DOHH2 (cell line): ENCODE data around the gene CACNB1.

Experiments
- H3F3A ChIP-seq: fragments of 200-600 bp; sonication (generic), shearing (Covaris generic); 2 replicates; pipeline ENCODE4 v1.6.0; 2016; ENCODE audit warnings: antibody characterized with exemption, mild to moderate bottlenecking; ENCODE audit not compliant: control insufficient read depth, insufficient read depth
- H3K27ac ChIP-seq: fragments of 200-600 bp; sonication (generic); 2 replicates; pipeline ENCODE4 v1.5.1; 2014; ENCODE audit warnings: low read depth, mild to moderate bottlenecking, low read length, moderate library complexity
- H3K27me3 ChIP-seq: fragments of 200-600 bp; sonication (generic); 2 replicates; pipeline ENCODE4 v1.6.1; 2014; ENCODE audit warnings: mild to moderate bottlenecking, low read length, mixed read lengths; ENCODE audit not compliant: control insufficient read depth
- H3K36me3 ChIP-seq: fragments of 200-600 bp; sonication (generic); 2 replicates; pipeline ENCODE4 v1.6.1; 2014; ENCODE audit warnings: mild to moderate bottlenecking, low read length, moderate library complexity, mixed read lengths; ENCODE audit not compliant: control insufficient read depth
- H3K4me1 ChIP-seq: fragments of 200-600 bp; sonication (generic); 2 replicates; pipeline ENCODE4 v1.6.1; 2014; ENCODE audit warnings: mild to moderate bottlenecking, low read length, mixed read lengths; ENCODE audit not compliant: control insufficient read depth
- H3K4me2 ChIP-seq: fragments of 200-600 bp; sonication (generic); 2 replicates; pipeline ENCODE4 v1.6.0; 2014; ENCODE audit warnings: mild to moderate bottlenecking, low read length, moderate library complexity
- H3K4me3 ChIP-seq: fragments of 200-600 bp; sonication (generic); 2 replicates; pipeline ENCODE4 v1.5.1; 2014; ENCODE audit warnings: mild to moderate bottlenecking, low read length, mixed read lengths
- H3K79me2 ChIP-seq: fragments of 200-600 bp; sonication (generic); 2 replicates; pipeline ENCODE4 v1.6.1; 2014; ENCODE audit warnings: mild to moderate bottlenecking, low read length, mixed read lengths; ENCODE audit not compliant: control insufficient read depth
- H3K9me2 ChIP-seq: fragments of 200-600 bp; sonication (generic); replicated peaks from 2 replicates; pipeline ENCODE4 v1.6.1; 2014; ENCODE audit warnings: mild to moderate bottlenecking, low read length, mixed read lengths; ENCODE audit not compliant: control insufficient read depth
- H3K9me3 ChIP-seq: fragments of 200-600 bp; sonication (generic); 2 replicates; pipeline ENCODE4 v1.6.1; 2014; ENCODE audit warnings: antibody characterized with exemption, low read length, mixed read lengths; ENCODE audit not compliant: control insufficient read depth, insufficient read depth
- H4K20me1 ChIP-seq: fragments of 200-600 bp; sonication (generic); 2 replicates; pipeline ENCODE4 v1.6.0; 2014; ENCODE audit warnings: low read depth, mild to moderate bottlenecking, antibody characterized with exemption, low read length, moderate library complexity; ENCODE audit not compliant: control insufficient read depth, insufficient read depth
- EZH2phosphoT487 ChIP-seq: fragments of 200-600 bp; sonication (generic); IDR thresholded peaks from 2 replicates; pipeline ENCODE4 v1.6.1; 2017; ENCODE audit warnings: borderline replicate concordance, mild to moderate bottlenecking, antibody characterized with exemption, low read length, moderate library complexity, mixed read lengths
- TF ChIP-seq, protein P1 (sequence below): fragments of 200-600 bp; sonication (generic); IDR thresholded peaks from one replicate; pipeline ENCODE4 v1.5.1; 2014; ENCODE audit warnings: antibody characterized with exemption, mild to moderate bottlenecking, low read depth, low read length; ENCODE audit not compliant: poor library complexity, severe bottlenecking

CACNB1 gene

DNA sequence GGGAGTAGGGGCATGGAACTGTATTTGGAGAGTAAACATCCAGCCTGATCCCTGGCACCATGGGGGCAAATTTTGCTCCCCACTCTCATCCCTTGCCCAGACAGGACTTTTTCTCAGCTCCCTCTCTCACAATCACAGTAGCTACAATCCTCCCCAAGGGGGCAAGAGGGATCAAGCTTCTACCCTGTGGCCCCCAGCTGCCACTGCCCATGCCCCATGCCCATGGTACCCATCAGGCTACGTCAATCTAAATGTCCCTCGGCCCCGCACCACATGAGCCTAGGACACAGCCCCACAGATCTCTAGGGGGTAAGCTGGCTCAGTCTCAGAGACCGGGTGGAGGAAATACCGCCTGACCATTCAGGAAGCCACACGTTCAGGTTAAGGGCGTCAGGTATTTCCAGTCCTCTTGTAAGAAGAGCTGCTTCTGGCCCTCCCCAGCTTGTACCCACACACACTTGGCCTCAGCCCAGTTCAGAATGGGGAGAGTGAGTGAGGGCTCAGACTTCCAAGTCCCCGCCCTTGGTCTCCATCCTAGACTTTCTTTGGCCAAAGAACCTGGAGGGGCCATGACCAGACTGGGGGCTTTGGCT lies 1.8 kb downstream of the CACNB1 start:
- peaks cover 59% of the 10 kb centered on the region for H3K36me3 ChIP-seq
- no peaks in the 10 kb centered on the region for H3K9me3 ChIP-seq
- no peak overlapping the region; the same call in 1 of the 2 replicates for H3K27ac ChIP-seq
- H3K79me2 ChIP-seq = peaks cover 36% of the 10 kb centered on the region
- TF ChIP-seq, protein P1, sequence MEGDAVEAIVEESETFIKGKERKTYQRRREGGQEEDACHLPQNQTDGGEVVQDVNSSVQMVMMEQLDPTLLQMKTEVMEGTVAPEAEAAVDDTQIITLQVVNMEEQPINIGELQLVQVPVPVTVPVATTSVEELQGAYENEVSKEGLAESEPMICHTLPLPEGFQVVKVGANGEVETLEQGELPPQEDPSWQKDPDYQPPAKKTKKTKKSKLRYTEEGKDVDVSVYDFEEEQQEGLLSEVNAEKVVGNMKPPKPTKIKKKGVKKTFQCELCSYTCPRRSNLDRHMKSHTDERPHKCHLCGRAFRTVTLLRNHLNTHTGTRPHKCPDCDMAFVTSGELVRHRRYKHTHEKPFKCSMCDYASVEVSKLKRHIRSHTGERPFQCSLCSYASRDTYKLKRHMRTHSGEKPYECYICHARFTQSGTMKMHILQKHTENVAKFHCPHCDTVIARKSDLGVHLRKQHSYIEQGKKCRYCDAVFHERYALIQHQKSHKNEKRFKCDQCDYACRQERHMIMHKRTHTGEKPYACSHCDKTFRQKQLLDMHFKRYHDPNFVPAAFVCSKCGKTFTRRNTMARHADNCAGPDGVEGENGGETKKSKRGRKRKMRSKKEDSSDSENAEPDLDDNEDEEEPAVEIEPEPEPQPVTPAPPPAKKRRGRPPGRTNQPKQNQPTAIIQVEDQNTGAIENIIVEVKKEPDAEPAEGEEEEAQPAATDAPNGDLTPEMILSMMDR = no peak
- no peak for TF ChIP-seq EZH2phosphoT487
- peak overlapping the region; percentile 100 for H3K4me3 ChIP-seq
- peak overlapping the region; percentile 98 for H3K4me2 ChIP-seq
- H3K9me2 ChIP-seq = no peaks in the 10 kb centered on the region
- no peaks in the 10 kb centered on the region for H3K27me3 ChIP-seq
- H4K20me1 ChIP-seq = peaks cover 5% of the 10 kb centered on the region; the same call in 1 of the 2 replicates
- H3F3A ChIP-seq = peaks cover 21% of the 10 kb centered on the region
- peaks cover 36% of the 10 kb centered on the region for H3K4me1 ChIP-seq

GRCh38 chr17:39194985-39195524 lies 2.4 kb downstream of the CACNB1 start:
- H3K27ac ChIP-seq = no peak overlapping the region
- no peaks in the 10 kb centered on the region for H3K9me3 ChIP-seq
- peaks cover 30% of the 10 kb centered on the region for H3K79me2 ChIP-seq
- no peaks in the 10 kb centered on the region for H3K27me3 ChIP-seq
- H3K4me1 ChIP-seq = peaks cover 36% of the 10 kb centered on the region
- TF ChIP-seq EZH2phosphoT487 = no peak
- TF ChIP-seq, protein P1 = no peak
- peak overlapping the region; percentile 100; the same call in 1 of the 2 replicates for H3K4me3 ChIP-seq
- peaks cover 56% of the 10 kb centered on the region for H3K36me3 ChIP-seq
- no peaks in the 10 kb centered on the region for H3K9me2 ChIP-seq
- peaks cover 16% of the 10 kb centered on the region for H3F3A ChIP-seq
- peak overlapping the region; percentile 98; the same call in 1 of the 2 replicates for H3K4me2 ChIP-seq
- peaks cover 5% of the 10 kb centered on the region; the same call in 1 of the 2 replicates for H4K20me1 ChIP-seq

DNA sequence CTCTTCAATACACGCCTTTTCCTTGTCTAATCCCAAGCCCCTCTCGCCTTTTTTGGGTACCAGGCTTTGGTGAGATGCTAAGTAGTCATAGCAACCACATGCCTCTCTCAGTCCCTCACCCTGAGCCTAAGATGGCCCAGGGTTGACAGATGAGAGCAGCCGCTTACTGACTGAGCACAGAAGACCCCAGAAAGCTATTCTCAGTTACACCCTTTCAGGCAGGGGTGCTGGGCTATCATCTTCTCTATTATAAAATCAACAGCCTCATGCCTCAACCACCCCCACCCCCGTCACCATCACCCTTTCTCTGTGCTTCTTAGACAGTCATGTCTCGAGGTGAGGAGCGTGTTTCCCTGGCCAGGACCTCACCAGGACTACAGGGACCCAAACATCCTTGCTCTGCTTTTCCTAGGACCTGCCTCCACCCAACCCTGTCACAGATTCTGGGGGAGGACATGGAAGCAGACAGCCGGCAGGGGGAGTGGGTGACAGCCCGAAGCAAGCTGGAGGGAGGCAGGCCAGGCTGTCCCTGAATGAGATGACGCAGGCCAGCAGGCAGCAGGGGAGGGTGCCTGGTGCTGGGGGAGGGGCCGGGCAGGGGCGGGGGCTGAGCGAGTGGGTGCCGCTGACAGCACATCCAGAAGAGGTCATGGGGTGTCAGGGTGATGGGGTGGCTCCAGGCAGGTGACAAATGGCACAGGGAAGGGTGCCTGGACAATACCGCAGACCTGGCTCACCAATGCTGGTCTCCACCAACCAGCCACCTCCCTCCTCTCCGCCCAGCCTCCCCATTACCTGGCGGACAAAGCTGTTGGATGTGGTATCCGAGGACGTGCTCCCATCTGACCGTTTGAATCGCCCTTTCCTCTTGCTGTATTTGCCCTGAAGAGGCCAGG lies 3.1 kb downstream of the CACNB1 start:
- TF ChIP-seq, protein P1 = no peak
- no peak for TF ChIP-seq EZH2phosphoT487
- peaks cover 28% of the 10 kb centered on the region for H3K79me2 ChIP-seq
- no peak overlapping the region; the same call in 1 of the 2 replicates for H3K4me2 ChIP-seq
- peaks cover 56% of the 10 kb centered on the region for H3K36me3 ChIP-seq
- H3K9me2 ChIP-seq = no peaks in the 10 kb centered on the region
- no peak overlapping the region for H3K4me3 ChIP-seq
- H3K27ac ChIP-seq = no peak overlapping the region
- no peaks in the 10 kb centered on the region for H3K9me3 ChIP-seq
- peaks cover 5% of the 10 kb centered on the region; the same call in 1 of the 2 replicates for H4K20me1 ChIP-seq
- H3K4me1 ChIP-seq = peaks cover 32% of the 10 kb centered on the region
- peaks cover 13% of the 10 kb centered on the region for H3F3A ChIP-seq
- no peaks in the 10 kb centered on the region for H3K27me3 ChIP-seq
